Adrenal gland (tissue), 12 donors: Measurements from ENCODE around the gene SLC4A3. TPM values are rescaled to one million over a fixed set of nuclear protein-coding genes. Genes with fewer than 3 reads are reported as not detected.

ENCODE experiments used
- DNase-seq, 7 donors: peaks; one replicate each; pipeline ENCODE4 v3.0.0-alpha.2; 2019 to 2020
- H3K27ac ChIP-seq, 5 donors: fragments of 200-600 bp; sonication (generic) in 4 of 5; 1 replicate in 3 of 5; 2 replicates in 2 of 5; pipeline versions ENCODE4 v1.5.1 to v1.8.0; 2016 to 2020; ENCODE audit warnings: mild to moderate bottlenecking in 1 of 5
- H3K27me3 ChIP-seq: fragments of 200-600 bp; 2 replicates; pipeline ENCODE4 v1.8.0; 2021
- H3K36me3 ChIP-seq, 2 donors: fragments of 200-600 bp; replicated peaks in 1 of 2; 1 replicate in 1 of 2; 2 replicates in 1 of 2; pipeline versions ENCODE4 v1.5.1 to v1.8.0; 2018 to 2022
- H3K4me1 ChIP-seq, 2 donors: fragments of 200-600 bp; replicated peaks in 1 of 2; 1 replicate in 1 of 2; 2 replicates in 1 of 2; pipeline versions ENCODE4 v1.5.1 to v1.8.0; 2018 to 2021
- H3K4me3 ChIP-seq, 4 donors: fragments of 200-600 bp; sonication (generic) in 3 of 4; one replicate each; pipeline ENCODE4 v1.5.1; 2016 to 2018
- H3K9me3 ChIP-seq, 3 donors: fragments of 200-600 bp; sonication (generic) in 1 of 3; replicated peaks in 1 of 3; 1 replicate in 2 of 3; 2 replicates in 1 of 3; pipeline versions ENCODE4 v1.5.1 to v1.8.0; 2016 to 2021
- POLR2A ChIP-seq, 2 donors: fragments of 450-650 bp; IDR thresholded peaks; one replicate each; pipeline ENCODE4 v1.6.1; 2017; ENCODE audit warnings: antibody characterized with exemption in 2 of 2, mild to moderate bottlenecking in 2 of 2, moderate library complexity in 1 of 2
- WGBS, 4 donors: extraction: QIAGEN DNeasy Blood & Tissue Kit in 2 of 4; methylation state at CpG; one replicate each; pipeline versions ENCODE4 v1.1.5 to v1.1.7; 2013 to 2017; 5-methylcytosine and 5-hydroxymethylcytosine counted together
- intact Hi-C, 2 donors: fragments of 100-400 bp; cut with DNase I; formaldehyde crosslinking; loops; one replicate each; pipeline versions ENCODE4 v1.14.1 to v1.15.0; 2022 to 2023
- polyA plus RNA-seq, 3 donors: library from polyadenylated mRNA; stranded (reverse); fragments of 200-250 nt in 2 of 3; fragments of 350-450 nt in 1 of 3; fragmentation: Illumina TruSeq in 1 of 3; extraction: RNeasy Lipid Tissue Mini Kit (QIAGEN cat#74804) in 1 of 3; gene quantifications; one replicate each; pipeline ENCODE4 v1.2.3, GENCODE V29; 2013 to 2014
- total RNA-seq, 9 donors: library from RNA; depleted of rRNA in 4 of 9; stranded (reverse); fragments of >200 nt in 4 of 9; fragments of 120-200 nt in 1 of 9; fragmentation: NEBNext Ultra II Directional in 1 of 9; extraction: Animal tissue kit (Norgen Biotek cat#: 25700) in 1 of 9; gene quantifications; one replicate each; pipeline versions ENCODE4 v1.1.0 to v1.2.4, GENCODE V29; 2013 to 2023
- TF ChIP-seq, protein P1 (sequence below), 6 experiments: fragments of 450-650 bp in 4 of 6; fragments of 200-600 bp in 2 of 6; sonication (generic) in 1 of 6; IDR thresholded peaks; 1 replicate in 5 of 6; 2 replicates in 1 of 6; pipeline versions ENCODE4 v1.5.1 to v1.8.0; 2016 to 2021; ENCODE audit warnings: antibody characterized with exemption in 6 of 6, mild to moderate bottlenecking in 2 of 6, moderate library complexity in 1 of 6
- donor health status: healthy with polysubstance abuse.
- donor health status: Bipolar disorder and iron deficiency.
- donor health status: DM: yes; HTN: yes; CAD: no.
- donor health status: DM: no; HTN: no; CAD: no.
- donor health status: DM: no; HTN: no; CAD: no.
- donor health status: DM: yes; HTN: yes; CAD: no.

The SLC4A3 gene
- total and polyA plus RNA-seq, 12 donors = 3.9 to 40.5 (median 15.0) TPM

DNA sequence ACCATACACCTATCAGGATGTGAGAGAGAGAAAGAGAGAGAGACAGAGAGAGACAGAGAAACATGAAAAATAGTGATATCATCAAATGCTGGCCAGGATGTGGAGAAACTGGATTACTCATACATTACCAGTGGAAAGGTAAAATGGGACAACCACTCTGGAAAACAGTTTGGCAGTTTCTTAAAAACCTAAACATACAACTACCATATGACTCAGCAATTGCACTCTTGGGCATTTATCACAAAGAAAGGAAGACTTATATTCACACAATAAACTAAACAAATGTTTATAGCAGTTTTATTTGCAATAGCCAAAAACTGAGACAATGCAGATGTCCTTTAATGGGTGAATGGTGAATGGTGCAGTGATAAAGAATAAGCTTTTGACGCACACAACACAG, 29.1 kb downstream of the SLC4A3 start:
- no peaks in the 10 kb centered on the region for H3K4me1 ChIP-seq
- DNase-seq = no peak
- intact Hi-C loops = no loop called here
- H3K9me3 ChIP-seq = no peaks in the 10 kb centered on the region
- peaks cover 8% of the 10 kb centered on the region for H3K27me3 ChIP-seq
- no peak overlapping the region for H3K4me3 ChIP-seq
- no peak for TF ChIP-seq POLR2A (IDR thresholded peaks at IDR 0.05)
- TF ChIP-seq, protein P1, sequence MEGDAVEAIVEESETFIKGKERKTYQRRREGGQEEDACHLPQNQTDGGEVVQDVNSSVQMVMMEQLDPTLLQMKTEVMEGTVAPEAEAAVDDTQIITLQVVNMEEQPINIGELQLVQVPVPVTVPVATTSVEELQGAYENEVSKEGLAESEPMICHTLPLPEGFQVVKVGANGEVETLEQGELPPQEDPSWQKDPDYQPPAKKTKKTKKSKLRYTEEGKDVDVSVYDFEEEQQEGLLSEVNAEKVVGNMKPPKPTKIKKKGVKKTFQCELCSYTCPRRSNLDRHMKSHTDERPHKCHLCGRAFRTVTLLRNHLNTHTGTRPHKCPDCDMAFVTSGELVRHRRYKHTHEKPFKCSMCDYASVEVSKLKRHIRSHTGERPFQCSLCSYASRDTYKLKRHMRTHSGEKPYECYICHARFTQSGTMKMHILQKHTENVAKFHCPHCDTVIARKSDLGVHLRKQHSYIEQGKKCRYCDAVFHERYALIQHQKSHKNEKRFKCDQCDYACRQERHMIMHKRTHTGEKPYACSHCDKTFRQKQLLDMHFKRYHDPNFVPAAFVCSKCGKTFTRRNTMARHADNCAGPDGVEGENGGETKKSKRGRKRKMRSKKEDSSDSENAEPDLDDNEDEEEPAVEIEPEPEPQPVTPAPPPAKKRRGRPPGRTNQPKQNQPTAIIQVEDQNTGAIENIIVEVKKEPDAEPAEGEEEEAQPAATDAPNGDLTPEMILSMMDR (IDR thresholded peaks at IDR 0.05) = no peak
- H3K27ac ChIP-seq = no peak overlapping the region
- WGBS, 4 donors = 81 to 88% (median 83%) methylated on average over 1 of the region's 1 CpG
- H3K36me3 ChIP-seq = no peaks in the 10 kb centered on the region

DNA sequence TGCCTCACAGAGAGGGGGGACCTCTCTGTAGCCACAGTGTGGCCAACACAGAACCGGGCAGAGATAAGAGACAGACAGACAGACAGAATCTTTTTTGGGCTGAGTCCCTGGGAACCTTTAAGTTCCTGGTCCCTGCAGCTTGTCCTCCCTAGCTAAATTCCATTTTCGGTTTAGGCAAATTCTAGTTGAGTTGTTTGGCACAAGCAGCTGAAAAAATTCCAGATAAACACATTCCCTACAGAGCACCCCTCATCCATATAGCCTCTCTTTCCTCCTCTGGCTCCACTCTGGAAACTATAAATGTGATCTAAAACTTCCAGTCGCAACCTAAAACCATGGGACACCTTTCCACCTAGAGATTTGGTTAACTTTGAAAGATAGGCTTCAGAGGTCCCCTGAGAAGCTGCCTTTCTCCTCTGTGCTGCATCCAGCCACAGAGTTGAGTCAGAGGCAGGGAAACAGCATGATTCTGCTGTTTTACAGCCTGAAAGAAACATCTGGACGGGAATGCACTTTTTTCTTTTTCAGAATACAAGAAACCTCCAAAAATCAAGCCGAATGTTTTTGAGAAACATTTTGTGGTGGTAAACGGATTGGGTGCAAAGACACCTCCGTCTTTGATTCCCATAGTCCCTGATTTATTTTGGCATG, 30.9 kb downstream of the SLC4A3 start:
- H3K27me3 ChIP-seq = peaks cover 8% of the 10 kb centered on the region
- H3K4me1 ChIP-seq = no peaks in the 10 kb centered on the region
- no peaks in the 10 kb centered on the region for H3K36me3 ChIP-seq
- DNase-seq = no peak
- H3K27ac ChIP-seq = no peak overlapping the region
- WGBS, 4 donors = 50 to 60% (median 53%) methylated on average over 7 of the region's 7 CpGs
- TF ChIP-seq, protein P1 (IDR thresholded peaks at IDR 0.05) = no peak
- TF ChIP-seq POLR2A (IDR thresholded peaks at IDR 0.05) = no peak
- no peaks in the 10 kb centered on the region for H3K9me3 ChIP-seq
- H3K4me3 ChIP-seq = no peak overlapping the region
- intact Hi-C loops = no loop called here

DNA sequence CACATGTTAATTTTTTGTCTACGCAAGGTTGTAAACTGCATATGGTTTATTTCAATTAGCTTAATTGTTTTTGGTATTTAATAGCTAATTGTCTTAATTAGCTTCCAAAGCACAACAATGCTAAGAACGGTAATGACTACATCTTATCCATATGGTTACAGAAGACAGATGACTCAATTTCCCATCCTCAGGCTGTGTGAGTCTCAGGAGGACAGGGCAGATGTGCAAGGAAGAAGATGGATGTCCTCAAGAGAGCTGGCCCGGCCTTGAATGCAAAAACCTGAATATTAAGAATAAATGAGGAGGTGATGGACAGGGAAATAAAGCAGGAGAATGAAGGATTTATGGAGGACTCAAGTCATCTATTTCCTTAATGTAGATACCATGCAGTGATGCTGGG, 31.4 kb downstream of the SLC4A3 start:
- DNase-seq = no peak
- TF ChIP-seq POLR2A (IDR thresholded peaks at IDR 0.05) = no peak
- TF ChIP-seq, protein P1 (IDR thresholded peaks at IDR 0.05) = no peak
- 54 to 73% (median 70%) methylated on average over 3 of the region's 3 CpGs for WGBS, 4 donors
- Histone ChIP-seq H3K27ac (no peak overlapping the region), H3K9me3 (no peaks in the 10 kb centered on the region), H3K4me1 (no peaks in the 10 kb centered on the region), H3K36me3 (no peaks in the 10 kb centered on the region), H3K4me3 (no peak overlapping the region), H3K27me3 (peaks cover 3% of the 10 kb centered on the region)
- intact Hi-C loops = no loop called here

DNA sequence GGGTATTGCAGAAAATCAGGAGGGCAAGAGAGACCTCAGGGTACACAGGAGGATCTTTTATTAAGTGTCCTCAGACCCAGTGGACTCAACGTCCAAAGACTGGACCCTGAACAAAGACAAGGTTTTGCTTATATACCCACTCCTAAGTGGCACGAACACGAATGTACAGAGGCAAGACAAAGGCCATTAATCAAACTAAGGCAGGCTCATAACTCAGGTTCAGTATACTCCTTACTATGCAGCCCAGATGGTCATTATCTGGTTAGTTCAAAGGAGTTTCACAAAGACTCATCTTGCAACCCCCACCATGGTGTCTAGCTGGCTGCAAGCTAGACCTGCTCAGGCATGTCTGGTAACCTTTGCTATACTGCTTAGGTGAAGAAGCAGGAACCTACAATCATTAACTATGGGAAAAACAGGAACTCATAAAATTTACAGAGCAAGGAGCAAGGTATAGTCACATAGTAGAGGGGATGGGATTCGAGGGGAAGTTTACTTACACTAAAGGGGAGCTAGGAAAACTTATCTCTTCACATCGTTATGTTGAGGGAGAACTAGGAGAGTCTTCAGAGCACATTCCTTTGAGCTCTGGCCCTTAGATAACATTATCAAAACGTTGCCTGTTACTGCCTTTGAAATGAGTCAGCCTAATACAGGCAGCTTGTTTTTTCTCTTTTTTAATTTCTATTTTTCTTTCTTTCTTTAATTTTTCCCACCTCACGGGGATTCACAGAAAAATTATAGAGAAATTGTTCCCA, 33.9 kb downstream of the SLC4A3 start:
- 49 to 66% (median 56%) methylated on average over 7 of the region's 7 CpGs for WGBS, 4 donors
- no peaks in the 10 kb centered on the region for H3K27me3 ChIP-seq
- intact Hi-C loops = no loop called here
- DNase-seq = no peak
- no peak for TF ChIP-seq POLR2A (IDR thresholded peaks at IDR 0.05)
- TF ChIP-seq, protein P1 (IDR thresholded peaks at IDR 0.05) = no peak
- no peaks in the 10 kb centered on the region for H3K9me3 ChIP-seq
- no peaks in the 10 kb centered on the region for H3K36me3 ChIP-seq
- H3K4me1 ChIP-seq = no peaks in the 10 kb centered on the region
- H3K27ac ChIP-seq = no peak overlapping the region
- no peak overlapping the region for H3K4me3 ChIP-seq
